HG03064 (cell line): Measurements from ENCODE around the gene MAPK8IP1.

Source experiments
- ATAC-seq: cut with Tn5 transposase; IDR thresholded peaks from one replicate; pipeline ENCODE4 v1.9.1; 2021; ENCODE audit warnings: low read depth; ENCODE audit not compliant: unreplicated experiment

The MAPK8IP1 gene

DNA sequence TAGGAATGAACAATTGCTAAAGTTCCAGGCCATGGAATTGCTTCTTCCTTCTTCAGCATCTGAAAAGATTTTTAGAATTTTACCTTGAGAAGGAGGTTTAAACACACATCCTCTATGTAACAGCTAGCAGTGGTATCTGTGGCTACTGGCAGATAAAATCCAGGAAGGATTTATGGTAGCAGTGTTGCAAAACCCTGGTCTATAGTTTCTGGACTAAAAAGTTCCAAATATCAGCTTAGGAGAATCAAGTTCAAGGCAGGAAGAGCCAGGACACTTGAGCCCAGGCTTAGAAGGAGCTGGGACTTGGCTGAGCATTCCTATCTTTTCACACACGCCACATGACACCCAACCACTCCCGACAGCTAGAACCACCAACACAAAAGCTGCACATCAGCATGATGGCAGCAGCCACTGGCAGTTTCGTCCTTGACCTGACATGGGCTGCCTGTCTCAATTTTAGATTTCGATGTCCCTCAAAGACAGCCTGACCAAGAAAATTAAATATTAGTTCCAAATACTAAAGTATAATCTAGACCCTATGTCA lies 51.1 kb downstream of the MAPK8IP1 start:
- ATAC-seq: no peak

DNA sequence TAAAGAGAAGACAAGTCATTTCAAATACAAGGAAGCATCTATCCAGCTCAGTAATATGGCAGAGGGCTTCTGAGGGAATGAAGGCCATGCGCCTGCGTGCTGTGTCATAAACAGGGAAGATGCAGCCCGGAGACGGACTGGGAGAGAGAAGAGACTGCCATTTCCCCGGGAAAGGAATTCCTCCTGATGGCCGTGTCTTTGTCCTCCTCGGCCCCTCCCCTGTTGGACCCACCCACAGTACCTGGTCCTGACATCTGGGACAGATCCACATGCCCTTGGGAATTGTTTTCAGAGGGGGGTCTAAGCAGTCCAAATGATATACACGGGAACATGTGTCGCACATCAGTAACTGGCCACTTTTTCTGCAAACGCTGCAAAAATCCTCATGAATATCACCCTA lies 52.5 kb downstream of the MAPK8IP1 start:
- ATAC-seq: no peak

DNA sequence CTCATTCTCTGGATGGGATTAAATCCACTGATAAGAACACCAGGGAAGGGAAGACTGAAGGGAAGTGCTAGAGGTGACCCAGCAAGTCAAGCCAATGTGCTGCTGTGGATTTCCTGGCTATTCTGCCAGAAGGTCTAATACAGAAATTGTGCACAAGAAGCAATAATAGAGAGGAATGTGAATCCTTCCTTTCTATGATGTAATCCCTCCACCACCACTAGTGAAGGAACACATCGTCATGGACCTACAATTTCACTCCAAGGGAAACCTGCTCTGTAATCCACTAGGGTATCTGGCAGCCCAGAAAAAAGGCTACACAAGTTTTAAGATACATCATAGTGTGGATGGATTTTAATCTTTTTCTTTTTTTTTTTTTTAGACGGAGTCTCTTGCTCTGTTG lies 54.4 kb downstream of the MAPK8IP1 start:
- no peak for ATAC-seq

DNA sequence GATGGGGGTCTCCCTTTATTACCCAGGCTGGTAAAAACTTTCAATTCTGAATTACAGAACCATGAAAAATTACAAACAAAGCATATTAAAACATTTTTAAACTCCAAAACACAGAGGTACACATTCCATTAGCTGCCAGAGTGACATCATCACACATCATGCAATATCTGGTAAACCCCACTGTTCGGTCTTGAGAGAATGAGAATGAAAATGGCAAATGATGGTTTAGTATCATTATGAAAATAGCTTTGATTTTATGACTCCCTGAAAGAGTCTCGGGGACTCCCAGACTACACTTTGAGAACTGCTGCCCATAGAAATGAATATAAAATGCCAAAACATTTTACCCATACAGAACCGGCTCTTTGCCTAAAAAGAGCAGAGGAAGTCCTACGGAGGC lies 55.8 kb downstream of the MAPK8IP1 start:
- no peak for ATAC-seq

DNA sequence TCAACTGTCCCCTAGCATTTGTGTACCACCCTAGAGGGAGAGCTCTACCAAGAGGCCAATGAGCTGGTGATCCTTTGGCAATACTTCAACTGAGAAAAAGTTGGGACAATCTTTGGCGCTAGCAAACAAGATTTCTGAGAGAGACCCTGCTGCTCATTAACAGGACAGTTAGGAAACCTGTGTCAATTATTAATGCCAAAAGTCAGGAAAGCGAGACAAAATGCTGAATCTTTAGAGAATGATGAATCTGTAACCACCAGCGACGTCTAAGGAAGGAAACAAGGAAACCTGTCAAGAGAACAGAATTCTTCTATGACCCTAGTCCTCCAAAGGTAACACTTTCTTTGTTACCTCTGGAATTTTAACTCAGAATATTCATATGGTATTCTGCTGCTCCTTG lies 56.9 kb downstream of the MAPK8IP1 start:
- no peak for ATAC-seq

DNA sequence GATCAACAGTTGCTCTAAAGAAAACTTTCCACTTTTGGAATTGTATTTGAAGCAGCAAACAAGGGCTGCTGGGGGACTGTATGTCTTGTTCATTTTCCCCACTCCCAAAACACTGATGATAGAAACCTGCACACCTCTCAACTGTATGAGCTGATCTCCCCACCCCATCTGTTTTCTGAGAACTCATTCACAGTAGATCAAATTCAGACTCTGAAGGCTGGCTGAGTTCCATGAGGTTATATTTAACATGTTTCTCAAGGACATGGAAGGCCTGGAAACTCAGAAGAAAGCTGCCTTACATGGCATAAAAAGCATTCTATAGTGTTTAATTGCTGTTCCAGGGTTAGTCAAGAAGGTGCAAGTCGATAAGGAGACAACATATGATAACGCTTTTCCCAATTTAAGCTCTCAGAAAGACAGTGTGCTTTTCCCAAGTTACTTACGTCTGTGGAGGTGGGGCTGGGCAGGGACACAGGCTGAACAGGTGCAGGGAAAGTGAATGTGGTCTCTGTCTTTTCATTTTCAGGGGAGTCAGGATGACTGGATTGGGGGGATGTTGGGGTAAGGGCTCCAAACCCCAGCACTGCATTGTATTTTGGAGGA lies 60.0 kb downstream of the MAPK8IP1 start:
- ATAC-seq: no peak

DNA sequence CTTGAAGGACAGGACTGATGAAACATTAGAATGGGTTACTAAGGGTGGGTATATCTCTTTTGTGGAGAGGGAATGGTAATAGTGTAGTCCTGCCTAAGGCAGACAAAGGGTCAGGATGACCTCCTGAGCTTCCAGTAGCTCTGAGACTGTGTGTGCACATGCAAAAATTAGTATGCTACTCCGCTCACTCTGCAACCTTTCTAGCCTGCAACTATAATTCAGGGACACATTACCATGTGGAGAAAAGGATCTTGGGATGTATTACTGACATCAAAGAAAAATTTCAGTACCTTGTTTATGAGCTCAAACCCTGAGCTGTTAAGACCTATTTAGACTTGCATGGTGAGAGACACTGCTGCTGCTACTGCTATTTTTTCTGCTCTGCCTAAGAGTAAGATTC lies 62.4 kb downstream of the MAPK8IP1 start:
- ATAC-seq: no peak

DNA sequence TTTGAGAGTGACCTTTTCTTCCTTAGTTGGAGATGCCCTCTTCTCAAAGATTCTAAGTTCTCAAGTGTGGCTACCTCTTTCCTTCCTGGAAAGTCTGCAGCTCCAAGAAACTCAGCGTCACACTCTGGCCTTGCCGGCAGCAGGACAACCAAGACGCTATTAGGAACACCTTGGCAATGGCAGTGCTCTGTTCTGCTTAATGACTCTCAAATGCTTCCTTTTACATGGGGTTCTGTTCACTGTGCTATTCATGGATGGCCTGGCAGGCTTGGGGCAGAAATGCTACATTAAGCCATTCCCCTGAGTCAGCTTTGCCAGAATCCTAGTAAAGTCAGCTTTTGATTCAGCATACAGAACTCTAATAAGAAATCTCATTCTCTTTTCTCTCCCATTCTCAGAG lies 62.9 kb downstream of the MAPK8IP1 start:
- no peak for ATAC-seq

DNA sequence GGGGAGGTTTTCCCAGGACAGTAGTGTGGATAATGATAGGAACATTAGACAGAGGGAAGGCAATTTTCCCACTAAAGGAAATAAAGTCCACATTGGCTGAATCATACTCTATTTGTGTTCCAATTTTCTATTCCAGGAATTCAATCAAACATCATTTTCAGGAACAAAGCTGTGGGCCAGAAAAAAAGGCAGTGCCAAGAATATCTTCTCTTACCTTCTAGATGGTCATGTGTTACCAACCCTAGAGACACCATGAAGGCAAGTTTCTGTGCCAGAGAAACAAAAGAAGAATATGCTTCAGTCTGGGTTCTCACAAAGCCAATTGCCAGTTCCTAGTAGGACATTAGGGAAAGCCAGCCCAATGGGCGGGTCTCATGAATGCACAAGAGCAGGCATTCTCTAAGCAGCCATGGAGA lies 64.5 kb downstream of the MAPK8IP1 start:
- ATAC-seq: no peak
